T-helper 17 cell (primary cell): ENCODE results near the gene PIBF1. TPM values are rescaled to one million over a fixed set of nuclear protein-coding genes. Genes with fewer than 3 reads are reported as not detected.
"Not testable (repeated sequence)": the region's sequence is repeated elsewhere in the genome, so short reads cannot be mapped to it uniquely, and the experiment has no call there.

Source experiments
- ATAC-seq: fragments of 150-1000 bp; cut with Tn5 transposase; 2 replicates; pipeline ENCODE4 v1.10.0; 2021; ENCODE audit warnings: mild to moderate bottlenecking, moderate library complexity
- DNase-seq, 3 donors: peaks; one replicate each; pipeline versions ENCODE4 v3.0.0 to v3.0.0-alpha.2; 2020 to 2021
- H3K9me3 ChIP-seq: one replicate; pipeline ENCODE4 v1.7.0; 2013; ENCODE audit warnings: low read length, mild to moderate bottlenecking; ENCODE audit not compliant: control insufficient read depth, poor library complexity, severe bottlenecking
- H3K27ac Mint-ChIP-seq: one replicate; pipeline ENCODE4 v1.8.0; 2022; ENCODE audit warnings: mild to moderate bottlenecking, moderate library complexity, mixed read lengths
- H3K27me3 Mint-ChIP-seq: one replicate; pipeline ENCODE4 v1.8.0; 2022; ENCODE audit warnings: mixed read lengths
- H3K36me3 Mint-ChIP-seq: one replicate; pipeline ENCODE4 v1.8.0; 2022; ENCODE audit warnings: low read depth, mixed read lengths
- H3K4me1 Mint-ChIP-seq: one replicate; pipeline ENCODE4 v1.8.0; 2022; ENCODE audit warnings: mild to moderate bottlenecking, mixed read lengths
- H3K4me3 Mint-ChIP-seq: one replicate; pipeline ENCODE4 v1.8.0; 2022; ENCODE audit warnings: mild to moderate bottlenecking, moderate library complexity, mixed read lengths
- total RNA-seq, 4 donors: library from RNA in 2 of 4; stranded (reverse) in 2 of 4; gene quantifications; one replicate each; pipeline ENCODE4 v1.2.3 and lab custom pipeline; 2022 to 2026

Gene PIBF1
- total RNA-seq, 2 donors from 2014 or later = 25.4 to 28.3 TPM

GRCh38 chr13:72792640-72793039 is 10.7 kb downstream of the PIBF1 start:
- H3K27me3 Mint-ChIP-seq = no peaks in the 10 kb centered on the region
- ATAC-seq = no peak
- H3K27ac Mint-ChIP-seq = no peak overlapping the region
- H3K9me3 ChIP-seq = no peaks in the 10 kb centered on the region
- DNase-seq = no peak
- no peak overlapping the region for H3K4me3 Mint-ChIP-seq
- H3K36me3 Mint-ChIP-seq = peaks cover 17% of the 10 kb centered on the region
- H3K4me1 Mint-ChIP-seq = peaks cover 22% of the 10 kb centered on the region

GRCh38 chr13:72798817-72799216 is 16.9 kb downstream of the PIBF1 start:
- H3K27ac Mint-ChIP-seq = no peak overlapping the region
- peaks cover 21% of the 10 kb centered on the region for H3K4me1 Mint-ChIP-seq
- ATAC-seq (no peak), DNase-seq (no peak)
- H3K4me3 Mint-ChIP-seq = no peak overlapping the region
- H3K9me3 ChIP-seq = no peaks in the 10 kb centered on the region
- peaks cover 19% of the 10 kb centered on the region for H3K36me3 Mint-ChIP-seq
- H3K27me3 Mint-ChIP-seq = no peaks in the 10 kb centered on the region

GRCh38 chr13:72804301-72804700 is 22.4 kb downstream of the PIBF1 start:
- no peak overlapping the region for H3K4me3 Mint-ChIP-seq
- H3K27me3 Mint-ChIP-seq = no peaks in the 10 kb centered on the region
- peaks cover 11% of the 10 kb centered on the region for H3K4me1 Mint-ChIP-seq
- no peak for DNase-seq
- H3K9me3 ChIP-seq = no peaks in the 10 kb centered on the region
- peak overlapping the region; percentile 70 for H3K27ac Mint-ChIP-seq
- ATAC-seq = no peak
- H3K36me3 Mint-ChIP-seq = peaks cover 9% of the 10 kb centered on the region

GRCh38 chr13:72805676-72806346 is 23.9 kb downstream of the PIBF1 start:
- Mint-ChIP-seq H3K4me3 (no peak overlapping the region), H3K27me3 (no peaks in the 10 kb centered on the region), H3K4me1 (peaks cover 11% of the 10 kb centered on the region), H3K27ac (no peak overlapping the region), H3K36me3 (peaks cover 7% of the 10 kb centered on the region)
- no peaks in the 10 kb centered on the region for H3K9me3 ChIP-seq
- DNase-seq (no peak), ATAC-seq (no peak)

GRCh38 chr13:72806514-72806913 is 24.6 kb downstream of the PIBF1 start:
- H3K4me1 Mint-ChIP-seq = peaks cover 11% of the 10 kb centered on the region
- not testable (repeated sequence) for ATAC-seq, H3K27me3 Mint-ChIP-seq, H3K4me3 Mint-ChIP-seq, H3K9me3 ChIP-seq, DNase-seq, H3K36me3 Mint-ChIP-seq, H3K27ac Mint-ChIP-seq

- Mint-ChIP-seq H3K36me3 (peaks cover 3% of the 10 kb centered on the region), H3K27ac (no peak overlapping the region), H3K4me3 (no peak overlapping the region), H3K4me1 (peaks cover 3% of the 10 kb centered on the region), H3K27me3 (no peaks in the 10 kb centered on the region)
- DNase-seq (no peak), ATAC-seq (no peak)
- no peaks in the 10 kb centered on the region for H3K9me3 ChIP-seq
Observed at GRCh38 chr13:72808917-72809500, 27.1 kb downstream of the PIBF1 start.

GRCh38 chr13:72820156-72820897 is 38.4 kb downstream of the PIBF1 start:
- ATAC-seq = no peak
- H3K27me3 Mint-ChIP-seq = no peaks in the 10 kb centered on the region
- peaks cover 5% of the 10 kb centered on the region for H3K36me3 Mint-ChIP-seq

GRCh38 chr13:72820898-72821279 is 39.0 kb downstream of the PIBF1 start:
- no peak for DNase-seq
- H3K4me1 Mint-ChIP-seq = peaks cover 6% of the 10 kb centered on the region
- H3K27me3 Mint-ChIP-seq = no peaks in the 10 kb centered on the region
- no peaks in the 10 kb centered on the region for H3K9me3 ChIP-seq
- no peak for ATAC-seq
- no peak overlapping the region for H3K4me3 Mint-ChIP-seq
- no peak overlapping the region for H3K27ac Mint-ChIP-seq
- peaks cover 5% of the 10 kb centered on the region for H3K36me3 Mint-ChIP-seq

More at GRCh38 chr13:72820156-72820897, 38.4 kb downstream of the PIBF1 start:
- Mint-ChIP-seq H3K4me3 (no peak overlapping the region), H3K27ac (peak overlapping the region; percentile 43), H3K4me1 (peaks cover 6% of the 10 kb centered on the region)
- H3K9me3 ChIP-seq = no peaks in the 10 kb centered on the region
- no peak for DNase-seq

- DNase-seq (no peak), ATAC-seq (no peak)
- no peak overlapping the region for H3K4me3 Mint-ChIP-seq
- no peak overlapping the region for H3K27ac Mint-ChIP-seq
- H3K4me1 Mint-ChIP-seq = peaks cover 6% of the 10 kb centered on the region
- H3K27me3 Mint-ChIP-seq = no peaks in the 10 kb centered on the region
- no peaks in the 10 kb centered on the region for H3K9me3 ChIP-seq
- H3K36me3 Mint-ChIP-seq = peaks cover 4% of the 10 kb centered on the region
Observed at GRCh38 chr13:72823081-72823480, 41.1 kb downstream of the PIBF1 start.

GRCh38 chr13:72823724-72824123 is 41.8 kb downstream of the PIBF1 start:
- H3K36me3 Mint-ChIP-seq = peaks cover 4% of the 10 kb centered on the region
- no peak overlapping the region for H3K27ac Mint-ChIP-seq
- no peak for ATAC-seq

GRCh38 chr13:72834601-72835000 is 52.7 kb downstream of the PIBF1 start:
- H3K27me3 Mint-ChIP-seq = no peaks in the 10 kb centered on the region
- no peak overlapping the region for H3K4me3 Mint-ChIP-seq
- peaks cover 21% of the 10 kb centered on the region for H3K36me3 Mint-ChIP-seq

More at GRCh38 chr13:72823724-72824123, 41.8 kb downstream of the PIBF1 start:
- no peak for DNase-seq
- Mint-ChIP-seq H3K4me1 (peaks cover 4% of the 10 kb centered on the region), H3K27me3 (no peaks in the 10 kb centered on the region), H3K4me3 (no peak overlapping the region)
- no peaks in the 10 kb centered on the region for H3K9me3 ChIP-seq

GRCh38 chr13:72839831-72840426 is 58.0 kb downstream of the PIBF1 start:
- H3K36me3 Mint-ChIP-seq = peaks cover 10% of the 10 kb centered on the region
- DNase-seq = peak in 2 of 3 donors; percentile 10
- H3K27me3 Mint-ChIP-seq = no peaks in the 10 kb centered on the region
- H3K27ac Mint-ChIP-seq = no peak overlapping the region
- H3K9me3 ChIP-seq = no peaks in the 10 kb centered on the region
- peak; percentile 61 for ATAC-seq
- no peak overlapping the region for H3K4me3 Mint-ChIP-seq
- H3K4me1 Mint-ChIP-seq = peaks cover 12% of the 10 kb centered on the region

More at GRCh38 chr13:72834601-72835000, 52.7 kb downstream of the PIBF1 start:
- H3K27ac Mint-ChIP-seq = no peak overlapping the region
- peaks cover 2% of the 10 kb centered on the region for H3K9me3 ChIP-seq
- peaks cover 36% of the 10 kb centered on the region for H3K4me1 Mint-ChIP-seq
- ATAC-seq (no peak), DNase-seq (no peak)

GRCh38 chr13:72842991-72843390 is 61.1 kb downstream of the PIBF1 start:
- Mint-ChIP-seq H3K4me3 (no peak overlapping the region), H3K36me3 (peaks cover 17% of the 10 kb centered on the region), H3K27ac (no peak overlapping the region), H3K4me1 (peaks cover 13% of the 10 kb centered on the region), H3K27me3 (no peaks in the 10 kb centered on the region)
- DNase-seq (no peak), ATAC-seq (no peak)
- H3K9me3 ChIP-seq = no peaks in the 10 kb centered on the region
